Activated CD4-positive, CD25-positive, alpha-beta regulatory T cell (primary cell): ENCODE measurements around the gene CCND3.

Source experiments
- DNase-seq, 4 experiments: peaks; one replicate each; lab custom pipeline; 2025; lab: John Stamatoyannopoulos, UW

Gene CCND3

GRCh38 chr6:41921712-41921998 is 20.0 kb downstream of the CCND3 start:
- DNase-seq, result no peak

GRCh38 chr6:41920921-41921711 is 20.5 kb downstream of the CCND3 start, which contains the start of the genes BYSL and MED20:
Gene BYSL (plus strand): TSS chr6:41921499. CDS start chr6:41921563, 64 bp downstream.
Gene MED20 (minus strand): TSS chr6:41921139. CDS start chr6:41921018, 121 bp downstream.
- DNase-seq, result peak; percentile 81 to 96 (median 88)

- DNase-seq, result no peak
Measured at GRCh38 chr6:41917528-41917927, 24.1 kb downstream of the CCND3 start.

- no peak for DNase-seq
Measured at GRCh38 chr6:41914869-41915530, 26.6 kb downstream of the CCND3 start.

GRCh38 chr6:41914343-41914742 is 27.3 kb downstream of the CCND3 start:
- no peak for DNase-seq

GRCh38 chr6:41909727-41910126 is 31.9 kb downstream of the CCND3 start:
- DNase-seq, result no peak

GRCh38 chr6:41901882-41902519 is 39.6 kb downstream of the CCND3 start:
- peak; percentile 8 to 24 (median 16) for DNase-seq

- no peak for DNase-seq
Measured at GRCh38 chr6:41900861-41901260, 40.7 kb downstream of the CCND3 start.

GRCh38 chr6:41896281-41896680 is 45.3 kb downstream of the CCND3 start:
- no peak for DNase-seq

GRCh38 chr6:41895300-41896233 is 46.0 kb downstream of the CCND3 start, which contains the start of gene USP49:
Gene USP49 (minus strand): TSS chr6:41895375. CDS start chr6:41806983, 88,392 bp downstream.
- peak; percentile 81 to 87 (median 85) for DNase-seq

GRCh38 chr6:41894366-41895299 is 47.0 kb downstream of the CCND3 start:
- DNase-seq, result no peak

GRCh38 chr6:41892921-41893564 is 48.6 kb downstream of the CCND3 start:
- no peak for DNase-seq

- DNase-seq, result no peak
Measured at GRCh38 chr6:41887331-41887751, 54.3 kb downstream of the CCND3 start.

GRCh38 chr6:41885930-41886329 is 55.7 kb downstream of the CCND3 start:
- DNase-seq, result no peak

- DNase-seq, result no peak
Measured at GRCh38 chr6:41884957-41885356, 56.7 kb downstream of the CCND3 start.
